Psoas muscle (tissue), 8 donors: ENCODE data around the gene NEK9. TPM values are rescaled to one million over a fixed set of nuclear protein-coding genes. Genes with fewer than 3 reads are reported as not detected.

Experiments used
- ATAC-seq, 4 donors: fragments of 200-7000 bp; cut with Tn5 transposase; one replicate each; pipeline ENCODE4 v1.9.1; 2020; ENCODE audit warnings: moderate library complexity in 3 of 4, mild to moderate bottlenecking in 2 of 4
- DNase-seq, 2 donors: peaks; one replicate each; pipeline ENCODE4 v3.0.0-alpha.2; 2020
- H3K27ac ChIP-seq: fragments of 200-600 bp; one replicate; pipeline ENCODE4 v1.8.0; 2022
- H3K27me3 ChIP-seq, 3 donors: fragments of 200-600 bp in 1 of 3; one replicate each; pipeline versions ENCODE4 v1.6.1 to v1.8.0; 2013 to 2022; ENCODE audit warnings: low read length in 2 of 3, mild to moderate bottlenecking in 2 of 3, moderate library complexity in 1 of 3; ENCODE audit not compliant: insufficient read depth in 3 of 3
- H3K36me3 ChIP-seq, 2 donors: fragments of 200-600 bp in 1 of 2; one replicate each; pipeline versions ENCODE4 v1.6.1 to v1.8.0; 2013 to 2022; ENCODE audit warnings: low read depth in 1 of 2, mild to moderate bottlenecking in 1 of 2, moderate library complexity in 1 of 2; ENCODE audit not compliant: insufficient read depth in 1 of 2
- H3K4me1 ChIP-seq: fragments of 200-600 bp; one replicate; pipeline ENCODE4 v1.8.0; 2022
- H3K4me3 ChIP-seq: fragments of 200-600 bp; one replicate; pipeline ENCODE4 v1.8.0; 2022; ENCODE audit warnings: mild to moderate bottlenecking
- H3K9me3 ChIP-seq: fragments of 200-600 bp; one replicate; pipeline ENCODE4 v1.8.0; 2022
- WGBS, 3 donors: extraction: QIAGEN DNeasy Blood & Tissue Kit; methylation state at CpG; one replicate each; pipeline versions ENCODE4 v1.1.6 to v1.1.7; 2013; 5-methylcytosine and 5-hydroxymethylcytosine counted together
- intact Hi-C, 2 donors: fragments of 100-400 bp; cut with DNase I; formaldehyde crosslinking; loops; one replicate each; pipeline versions ENCODE4 v1.11.0 to v1.14.2; 2022
- polyA plus RNA-seq, 3 donors: library from polyadenylated mRNA; stranded (reverse); fragments of 200-250 nt; gene quantifications; one replicate each; pipeline ENCODE4 v1.2.3, GENCODE V29; 2013
- total RNA-seq, 4 donors: library from RNA; stranded (reverse); fragmentation: NEBNext Ultra II Directional in 2 of 4; extraction: Animal tissue kit (Norgen Biotek cat#: 25700) in 2 of 4; gene quantifications; one replicate each; pipeline versions ENCODE4 v1.2.1 to v1.2.4, GENCODE V29; 2021 to 2023
- TF ChIP-seq, protein P1 (sequence below): fragments of 200-600 bp; IDR thresholded peaks from one replicate; pipeline ENCODE4 v1.8.0; 2022; ENCODE audit warnings: antibody characterized with exemption
- donor health status: healthy with polysubstance abuse.
- donor health status: DM: no; HTN: no; CAD: no; lungs with moderate emphysema.
- donor health status: Bipolar disorder and iron deficiency.
- donor health status: healthy.
- donor health status: DM: yes; HTN: yes; CAD: no.
- donor health status: DM: no; HTN: no; CAD: no.
- donor health status: DM: no; HTN: no; CAD: no.
- donor health status: DM: yes; HTN: yes; CAD: no.

The NEK9 gene
- total and polyA plus RNA-seq, 7 donors = 17.9 to 116 (median 69.1) TPM

DNA sequence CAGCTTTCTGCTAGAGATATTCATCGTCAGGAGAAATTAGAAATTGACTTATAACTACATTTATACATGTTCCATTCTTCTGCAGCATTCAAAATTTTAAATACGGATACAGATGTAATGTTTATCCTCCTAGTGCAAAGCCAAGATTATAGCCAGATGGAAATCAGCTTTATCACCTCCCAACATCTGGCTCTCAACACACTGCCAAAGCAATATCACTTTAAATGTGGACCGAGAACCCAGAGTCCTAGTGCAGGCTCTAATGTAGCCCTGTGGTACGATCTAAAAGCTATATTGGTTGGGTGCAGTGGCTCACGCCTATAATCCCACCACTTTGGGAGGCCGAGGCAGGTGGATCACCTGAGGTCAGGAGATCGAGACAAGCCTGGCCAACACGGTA, 82.1 kb downstream of the NEK9 start:
- H3K4me1 ChIP-seq = peaks cover 29% of the 10 kb centered on the region

DNA sequence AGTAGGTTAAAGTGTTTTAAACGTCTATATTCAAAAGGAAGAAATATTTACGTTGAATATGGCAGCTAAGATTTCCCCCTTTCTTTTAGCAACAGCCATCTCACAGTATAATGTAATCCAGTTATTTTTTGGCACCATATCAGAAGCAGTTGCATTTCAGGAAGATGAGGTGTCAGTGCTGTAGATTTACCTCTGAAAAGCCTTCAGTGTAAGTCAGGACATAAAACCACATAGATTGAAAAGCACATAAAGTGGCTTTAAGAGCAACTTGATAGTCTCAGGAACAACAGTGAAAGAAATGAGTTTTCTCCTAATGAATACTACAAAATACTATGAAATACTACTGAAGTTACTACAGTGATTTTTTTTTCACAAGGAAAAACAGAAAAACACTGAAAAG, 82.5 kb downstream of the NEK9 start:
- no peaks in the 10 kb centered on the region for H3K27me3 ChIP-seq
- H3K36me3 ChIP-seq = peaks cover 6 to 37% of the 10 kb centered on the region in 2 donors
- DNase-seq = no peak
- H3K27ac ChIP-seq = no peak overlapping the region
- peaks cover 24% of the 10 kb centered on the region for H3K4me1 ChIP-seq
- intact Hi-C loops = no loop called here
- H3K9me3 ChIP-seq = no peaks in the 10 kb centered on the region
- no peak overlapping the region for H3K4me3 ChIP-seq
- TF ChIP-seq, protein P1, sequence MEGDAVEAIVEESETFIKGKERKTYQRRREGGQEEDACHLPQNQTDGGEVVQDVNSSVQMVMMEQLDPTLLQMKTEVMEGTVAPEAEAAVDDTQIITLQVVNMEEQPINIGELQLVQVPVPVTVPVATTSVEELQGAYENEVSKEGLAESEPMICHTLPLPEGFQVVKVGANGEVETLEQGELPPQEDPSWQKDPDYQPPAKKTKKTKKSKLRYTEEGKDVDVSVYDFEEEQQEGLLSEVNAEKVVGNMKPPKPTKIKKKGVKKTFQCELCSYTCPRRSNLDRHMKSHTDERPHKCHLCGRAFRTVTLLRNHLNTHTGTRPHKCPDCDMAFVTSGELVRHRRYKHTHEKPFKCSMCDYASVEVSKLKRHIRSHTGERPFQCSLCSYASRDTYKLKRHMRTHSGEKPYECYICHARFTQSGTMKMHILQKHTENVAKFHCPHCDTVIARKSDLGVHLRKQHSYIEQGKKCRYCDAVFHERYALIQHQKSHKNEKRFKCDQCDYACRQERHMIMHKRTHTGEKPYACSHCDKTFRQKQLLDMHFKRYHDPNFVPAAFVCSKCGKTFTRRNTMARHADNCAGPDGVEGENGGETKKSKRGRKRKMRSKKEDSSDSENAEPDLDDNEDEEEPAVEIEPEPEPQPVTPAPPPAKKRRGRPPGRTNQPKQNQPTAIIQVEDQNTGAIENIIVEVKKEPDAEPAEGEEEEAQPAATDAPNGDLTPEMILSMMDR = no peak
- 12 to 22% (median 19%) methylated on average over 2 of the region's 2 CpGs for WGBS, 3 donors
- peak in 2 of 4 donors; percentile 68 to 76 for ATAC-seq

More for the DNA sequence above, 82.1 kb downstream of the NEK9 start:
- Histone ChIP-seq H3K9me3 (no peaks in the 10 kb centered on the region), H3K36me3 (peaks cover 6 to 35% of the 10 kb centered on the region in 2 donors), H3K27me3 (no peaks in the 10 kb centered on the region), H3K27ac (no peak overlapping the region), H3K4me3 (no peak overlapping the region)
- TF ChIP-seq, protein P1 = no peak
- no peak for ATAC-seq
- intact Hi-C loops = loop anchor here in 1 of 2 donors (5.0 kb wide), 1 partner anchor 37 kb away; no protein-coding TSS in a partner anchor
- 61 to 79% (median 62%) methylated on average over 8 of the region's 8 CpGs for WGBS, 3 donors
- DNase-seq = no peak

DNA sequence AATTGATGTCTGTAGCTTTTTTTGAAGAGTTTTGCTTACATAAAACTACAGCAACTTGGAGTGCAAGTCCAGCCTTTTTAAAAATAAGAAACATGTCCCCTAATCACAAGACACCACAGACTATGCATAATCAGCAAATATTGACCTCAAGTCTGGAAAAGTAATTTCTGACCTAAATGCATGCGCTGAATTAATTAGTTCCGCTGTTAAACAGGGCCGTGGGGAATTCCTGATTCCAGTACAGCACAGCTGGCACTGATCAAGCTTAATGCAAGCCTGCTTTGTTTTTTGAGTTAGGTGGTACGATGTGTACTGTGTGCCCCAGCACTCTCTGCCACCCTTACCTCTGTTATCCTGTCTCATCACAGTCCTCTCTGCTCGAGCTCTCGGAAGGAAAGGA, 84.8 kb downstream of the NEK9 start:
- H3K36me3 ChIP-seq = peaks cover 10 to 50% of the 10 kb centered on the region in 2 donors
- intact Hi-C loops = no loop called here
- DNase-seq = no peak
- WGBS, 3 donors = 41 to 43% (median 42%) methylated on average over 6 of the region's 6 CpGs
- no peak overlapping the region for H3K4me3 ChIP-seq
- H3K27me3 ChIP-seq = no peaks in the 10 kb centered on the region
- no peaks in the 10 kb centered on the region for H3K9me3 ChIP-seq
- no peak for ATAC-seq
- peaks cover 14% of the 10 kb centered on the region for H3K4me1 ChIP-seq
- TF ChIP-seq, protein P1 = no peak
- H3K27ac ChIP-seq = no peak overlapping the region

DNA sequence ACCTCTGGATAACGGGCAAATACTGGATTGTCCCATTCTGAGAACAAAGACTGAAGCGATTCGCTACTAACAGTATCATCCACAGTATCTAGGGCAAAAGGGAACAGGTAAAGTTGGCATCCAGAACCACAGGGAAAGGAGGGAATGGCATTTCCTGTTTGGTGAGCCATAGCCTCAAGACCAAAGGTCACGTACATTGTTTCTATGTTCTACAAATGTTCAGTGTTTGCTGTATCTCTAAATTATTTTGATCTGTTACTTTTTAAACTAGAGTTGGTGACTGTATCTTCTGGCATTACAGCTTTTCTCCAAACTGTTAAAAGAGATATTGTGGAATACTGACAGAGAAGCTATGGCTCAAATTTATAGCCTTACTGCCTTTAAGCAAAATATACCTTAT, 85.2 kb downstream of the NEK9 start:
- Histone ChIP-seq H3K4me3 (no peak overlapping the region), H3K27ac (no peak overlapping the region), H3K27me3 (no peaks in the 10 kb centered on the region), H3K9me3 (no peaks in the 10 kb centered on the region), H3K36me3 (peaks cover 10 to 54% of the 10 kb centered on the region in 2 donors), H3K4me1 (peaks cover 14% of the 10 kb centered on the region)
- TF ChIP-seq, protein P1 = no peak
- intact Hi-C loops = no loop called here
- ATAC-seq (no peak), DNase-seq (no peak)
- whole genome bisulfite sequencing, 3 donors = 93 to 96% (median 93%) methylated on average over 4 of the region's 4 CpGs

DNA sequence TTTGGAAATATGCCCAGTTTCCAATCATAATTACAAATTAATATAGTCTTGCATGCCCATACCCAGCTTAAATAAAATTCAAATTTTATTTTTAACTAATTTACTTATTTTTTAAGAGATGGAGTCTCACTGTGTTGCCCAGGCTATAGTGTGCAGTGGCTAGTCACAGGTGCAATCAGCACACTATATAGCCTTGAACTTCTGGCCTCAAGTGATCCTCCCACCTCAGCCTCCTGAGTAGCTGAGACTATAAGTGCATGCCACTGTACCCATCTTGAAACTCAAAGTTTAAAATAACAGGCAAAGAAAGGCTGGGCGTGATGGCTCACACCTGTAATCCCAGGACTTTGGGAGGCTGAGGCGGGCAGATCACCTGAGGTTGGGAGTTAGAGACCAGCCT, 85.9 kb downstream of the NEK9 start:
- ATAC-seq = no peak
- peaks cover 10 to 57% of the 10 kb centered on the region in 2 donors for H3K36me3 ChIP-seq

More for the DNA sequence above, 85.9 kb downstream of the NEK9 start:
- Histone ChIP-seq H3K27me3 (no peaks in the 10 kb centered on the region), H3K4me1 (peaks cover 14% of the 10 kb centered on the region), H3K27ac (no peak overlapping the region), H3K4me3 (no peak overlapping the region), H3K9me3 (no peaks in the 10 kb centered on the region)
- DNase-seq = no peak
- WGBS, 3 donors = 98 to 99% (median 98%) methylated on average over 2 of the region's 2 CpGs
- TF ChIP-seq, protein P1 = no peak
- intact Hi-C loops = no loop called here
